Panc1 (cell line): ENCODE data around the gene BORCS8. TPM values are rescaled to one million over a fixed set of nuclear protein-coding genes. Genes with fewer than 3 reads are reported as not detected.
A peak's percentile ranks its signal among the peaks of the same experiment; 100 is the strongest.

Experiments used
- ATAC-seq: fragments of 200-7000 bp; cut with Tn5 transposase; 2 replicates; pipeline ENCODE4 v1.9.1; 2020; ENCODE audit warnings: mild to moderate bottlenecking, moderate library complexity
- BruUV-seq: library from RNA; stranded (reverse); fragments of 400-500 nt; replicated peaks from 2 replicates; lab custom pipeline; 2021; lab: Mats Ljungman, UMichigan
- CTCF ChIA-PET: fragments of 300-600 bp; sonication (Branson Sonifier 250); formaldehyde crosslinking; loops from one replicate; lab custom pipeline; 2022; ENCODE audit warnings: antibody characterized with exemption; lab: Charles Lee
- POLR2A ChIA-PET: fragments of 300-600 bp; sonication (Branson Sonifier 250); formaldehyde crosslinking; loops from one replicate; lab custom pipeline; 2022; ENCODE audit warnings: antibody characterized with exemption; lab: Charles Lee
- DNase-seq: peaks from one replicate; pipeline ENCODE4 v3.0.0-alpha.2; 2010; ENCODE audit warnings: low read depth, low spot score
- H3K27ac ChIP-seq: 2 replicates; pipeline ENCODE4 v1.5.1; 2011; ENCODE audit warnings: mild to moderate bottlenecking, low read length, inconsistent platforms
- H3K27me3 ChIP-seq: fragments of 200-500 bp; sonication (Bioruptor generic); 2 replicates; pipeline ENCODE4 v1.6.0; 2014; ENCODE audit warnings: low read length, inconsistent platforms; ENCODE audit not compliant: control insufficient read depth, insufficient read depth
- H3K36me3 ChIP-seq: fragments of 200-500 bp; sonication (Bioruptor generic); 2 replicates; pipeline ENCODE4 v1.5.1; 2014; ENCODE audit warnings: inconsistent platforms, mild to moderate bottlenecking, low read length, moderate library complexity; ENCODE audit not compliant: control insufficient read depth, insufficient read depth
- H3K4me1 ChIP-seq: 2 replicates; pipeline ENCODE4 v1.5.1; 2011; ENCODE audit warnings: inconsistent platforms, mild to moderate bottlenecking, low read length, moderate library complexity; ENCODE audit not compliant: control insufficient read depth, insufficient read depth
- H3K4me3 ChIP-seq, 2 experiments: 2 replicates each; pipeline ENCODE4 v1.5.1; 2011 to 2012; ENCODE audit warnings: low read depth in 2 of 2, low read length in 2 of 2, mild to moderate bottlenecking in 2 of 2, inconsistent platforms in 1 of 2, moderate library complexity in 1 of 2
- H3K9me3 ChIP-seq: fragments of 200-500 bp; sonication (Bioruptor generic); 2 replicates; pipeline ENCODE4 v1.5.1; 2014; ENCODE audit warnings: low read depth, mild to moderate bottlenecking, inconsistent platforms, low read length, moderate library complexity; ENCODE audit not compliant: control insufficient read depth, insufficient read depth
- CTCF ChIP-seq: fragments of 450-650 bp; IDR thresholded peaks from 2 replicates; pipeline ENCODE4 v1.5.1; 2017; ENCODE audit warnings: mild to moderate bottlenecking
- POLR2AphosphoS5 ChIP-seq: IDR thresholded peaks from 2 replicates; pipeline ENCODE4 v1.6.1; 2012; ENCODE audit warnings: mild to moderate bottlenecking, low read depth, low read length, moderate library complexity
- REST ChIP-seq, 2 experiments: IDR thresholded peaks; 2 replicates each; pipeline ENCODE4 v1.6.1; 2011 to 2012; ENCODE audit warnings: low read depth in 2 of 2, control low read depth in 1 of 2, low read length in 1 of 2, mild to moderate bottlenecking in 1 of 2, moderate library complexity in 1 of 2; ENCODE audit not compliant: insufficient read depth in 1 of 2
- SIN3A ChIP-seq: IDR thresholded peaks from 2 replicates; pipeline ENCODE4 v1.6.1; 2012; ENCODE audit warnings: low read depth, mild to moderate bottlenecking, low read length, moderate library complexity, borderline replicate concordance; ENCODE audit not compliant: insufficient read depth
- TCF7L2 ChIP-seq: IDR thresholded peaks from 2 replicates; pipeline ENCODE4 v1.6.1; 2011; ENCODE audit warnings: mild to moderate bottlenecking, low read depth, low read length, inconsistent platforms
- in situ Hi-C: cut with HindIII; loops from 2 replicates; pipeline ENCODE4 v1.10.0; 2016; ENCODE audit warnings: low sequenced_read_pairs, low pct_unique_long_range_greater_than_20kb
- intact Hi-C: fragments of 100-400 bp; cut with micrococcal nuclease; formaldehyde crosslinking; loops from one replicate; pipeline ENCODE4 v1.10.0; 2022; ENCODE audit not compliant: unreplicated experiment
- total RNA-seq: library from RNA; stranded (reverse); gene quantifications from one replicate; pipeline ENCODE4 v1.2.1, GENCODE V29; 2021; ENCODE audit not compliant: unreplicated experiment

The BORCS8 gene
- total RNA-seq, 1 experiment from 2014 or later = 37.8 TPM

- Histone ChIP-seq H3K27ac (no peak within 1 kb of the TSS), H3K4me1 (no peaks in the 10 kb centered on the region), H3K9me3 (no peaks in the 10 kb centered on the region), H3K4me3 (no peak within 1 kb of the TSS), H3K36me3 (no peaks in the 10 kb centered on the region), H3K27me3 (no peaks in the 10 kb centered on the region)
- in situ Hi-C loops = no loop called here
- POLR2A ChIA-PET = interaction anchor here (0.6 kb wide), 1 partner anchor 19 kb away, joined by 7 read pairs; no protein-coding TSS in a partner anchor
- intact Hi-C loops = no loop called here
- TF ChIP-seq POLR2AphosphoS5 = no peak
- TF ChIP-seq SIN3A = no peak
- no peak for TF ChIP-seq TCF7L2
- no peak for TF ChIP-seq REST (IDR thresholded peaks at IDR 0.05; ENCODE audit: insufficient read depth in 1 of 2, low read depth in 2 of 2, low read length in 1 of 2)
- no peak for TF ChIP-seq CTCF
- BruUV-seq = no TSS peak
- no peak for DNase-seq
- CTCF ChIA-PET = no interaction called here
- peak; percentile 63 for ATAC-seq
These were observed 19.8 kb upstream of the BORCS8 start, which contains the start of gene NCAN for GRCh38 chr19:19211499-19212420. TSS of gene NCAN (plus strand) at chr19:19211958. CDS start at chr19:19216954, 4,996 bp downstream.

- in situ Hi-C loops = no loop called here
- TF ChIP-seq REST (IDR thresholded peaks at IDR 0.05; ENCODE audit: insufficient read depth in 1 of 2, low read depth in 2 of 2, low read length in 1 of 2) = no peak
- TF ChIP-seq CTCF = no peak
- TF ChIP-seq POLR2AphosphoS5 = no peak
- TF ChIP-seq SIN3A = no peak
- no peak for TF ChIP-seq TCF7L2
- POLR2A ChIA-PET = interaction anchor here (0.7 kb wide), 1 partner anchor 139 kb away, joined by 4 read pairs; no protein-coding TSS in a partner anchor
- DNase-seq = no peak
- intact Hi-C loops = no loop called here
- Histone ChIP-seq H3K9me3 (no peaks in the 10 kb centered on the region), H3K27ac (no peak overlapping the region), H3K27me3 (no peaks in the 10 kb centered on the region), H3K4me1 (no peaks in the 10 kb centered on the region), H3K4me3 (no peak overlapping the region), H3K36me3 (no peaks in the 10 kb centered on the region)
- CTCF ChIA-PET = no interaction called here
- ATAC-seq = no peak
- BruUV-seq = no TSS peak
These were observed 17.4 kb upstream of the BORCS8 start for GRCh38 chr19:19209372-19209771.
